GM12878 (cell line): ENCODE results near the gene NPHS2. TPM values are rescaled to one million over a fixed set of nuclear protein-coding genes. Genes with fewer than 3 reads are reported as not detected.

ENCODE experiments used
- ATAC-seq: fragments of 200-7000 bp; cut with Tn5 transposase; 3 replicates; pipeline ENCODE4 v1.9.1; 2020; ENCODE audit warnings: mild to moderate bottlenecking, moderate library complexity
- BruUV-seq: library from RNA; stranded (reverse); fragments of 400-500 nt; replicated peaks from 2 replicates; lab custom pipeline; 2021; lab: Mats Ljungman, UMichigan
- CTCF ChIA-PET: fragments of 300-600 bp; sonication (Branson Sonifier 250); formaldehyde crosslinking; extraction: SDS; loops from one replicate; lab custom pipeline; 2021; ENCODE audit warnings: inconsistent platforms; lab: Yijun Ruan, JAX
- POLR2A ChIA-PET: fragments of 350-600 bp; formaldehyde crosslinking; extraction: SDS; loops from one replicate; lab custom pipeline; 2021; ENCODE audit warnings: inconsistent platforms; lab: Charles Lee
- RAD21 ChIA-PET: fragments of 300-600 bp; sonication (Branson Sonifier 250); formaldehyde crosslinking; loops from one replicate; lab custom pipeline; 2023; ENCODE audit warnings: antibody characterized with exemption; ENCODE audit not compliant: unreplicated experiment; lab: Charles Lee
- SMC1A ChIA-PET: fragments of 300-600 bp; sonication (Branson Sonifier 250); formaldehyde crosslinking; loops from one replicate; lab custom pipeline; 2023; ENCODE audit not compliant: unreplicated experiment, uncharacterized antibody; lab: Charles Lee
- DNase-seq: peaks from one replicate; pipeline ENCODE4 v3.0.0-alpha.2; 2011; ENCODE audit warnings: low read depth, low spot score
- FAIRE-seq: peaks from 3 replicates; lab custom pipeline; 2011; peaks lifted over from hg19 to GRCh38; lab: Jason Lieb, UNC
- H2AFZ ChIP-seq: 2 replicates; pipeline ENCODE4 v1.6.0; 2011; ENCODE audit warnings: low read depth, low read length, control low read depth; ENCODE audit not compliant: control insufficient read depth
- H3K27ac ChIP-seq: 2 replicates; pipeline ENCODE4 v1.5.1; 2011; ENCODE audit warnings: control low read depth; ENCODE audit not compliant: control insufficient read depth, insufficient read depth
- H3K27me3 ChIP-seq, 2 experiments: replicated peaks in 1 of 2; 2 replicates each; pipeline versions ENCODE4 v1.6.0 to v1.6.1; 2011; ENCODE audit warnings: low read length in 1 of 2; ENCODE audit not compliant: control insufficient read depth in 2 of 2, insufficient read depth in 2 of 2
- H3K36me3 ChIP-seq, 2 experiments: 2 replicates each; pipeline ENCODE4 v1.5.1; 2011; ENCODE audit warnings: low read length in 1 of 2; ENCODE audit not compliant: control insufficient read depth in 2 of 2, insufficient read depth in 2 of 2
- H3K4me1 ChIP-seq: 2 replicates; pipeline ENCODE4 v1.6.1; 2011; ENCODE audit warnings: mild to moderate bottlenecking, low read length, moderate library complexity, mixed read lengths; ENCODE audit not compliant: control insufficient read depth, insufficient read depth
- H3K4me2 ChIP-seq: 2 replicates; pipeline ENCODE4 v1.6.0; 2011; ENCODE audit warnings: control low read depth; ENCODE audit not compliant: control insufficient read depth, insufficient read depth
- H3K4me3 ChIP-seq: fragments of 200-600 bp; sonication (generic); 2 replicates; pipeline ENCODE4 v1.5.1; 2016
- H3K79me2 ChIP-seq: 2 replicates; pipeline ENCODE4 v1.6.0; 2011; ENCODE audit warnings: low read length; ENCODE audit not compliant: control insufficient read depth, insufficient read depth
- H3K9ac ChIP-seq: 2 replicates; pipeline ENCODE4 v1.8.0; 2011; ENCODE audit warnings: low read length, control low read depth, mixed read lengths; ENCODE audit not compliant: control insufficient read depth, insufficient read depth
- H3K9me3 ChIP-seq: replicated peaks from 3 replicates; pipeline ENCODE4 v1.5.1; 2011; ENCODE audit warnings: mild to moderate bottlenecking, low read length; ENCODE audit not compliant: control insufficient read depth, insufficient read depth
- H4K20me1 ChIP-seq: 2 replicates; pipeline ENCODE4 v1.6.0; 2011; ENCODE audit not compliant: control insufficient read depth, insufficient read depth
- ATF2 ChIP-seq: IDR thresholded peaks from 2 replicates; pipeline ENCODE4 v1.6.1; 2012; ENCODE audit warnings: low read length, inconsistent platforms
- IKZF2 ChIP-seq, 2 experiments: fragments of 450-650 bp; IDR thresholded peaks; 2 replicates each; pipeline ENCODE4 v1.6.1; 2017; ENCODE audit warnings: mild to moderate bottlenecking in 2 of 2, moderate library complexity in 2 of 2
- KAT2A ChIP-seq: conservative IDR thresholded peaks from 2 replicates; pipeline ENCODE4 v1.6.1; 2011; ENCODE audit warnings: low read depth, low read length; ENCODE audit not compliant: control insufficient read depth
- MEF2A ChIP-seq: IDR thresholded peaks from 2 replicates; pipeline ENCODE4 v1.6.1; 2011; ENCODE audit warnings: low read depth, mild to moderate bottlenecking, low read length, moderate library complexity; ENCODE audit not compliant: insufficient read depth
- PBX3 ChIP-seq: IDR thresholded peaks from 2 replicates; pipeline ENCODE4 v1.6.1; 2011; ENCODE audit warnings: mild to moderate bottlenecking, low read depth, low read length, moderate library complexity; ENCODE audit not compliant: insufficient replicate concordance
- PML ChIP-seq: IDR thresholded peaks from 2 replicates; pipeline ENCODE4 v1.6.1; 2012; ENCODE audit warnings: low read length, inconsistent platforms
- USF2 ChIP-seq: IDR thresholded peaks from 2 replicates; pipeline ENCODE4 v1.6.1; 2011; ENCODE audit warnings: low read depth, low read length, improper control_type of control experiment, borderline replicate concordance
- YBX1 ChIP-seq: fragments of 450-650 bp; IDR thresholded peaks from 2 replicates; pipeline ENCODE4 v1.6.1; 2016; ENCODE audit warnings: antibody characterized with exemption
- ZNF24 ChIP-seq: fragments of 450-650 bp; IDR thresholded peaks from 2 replicates; pipeline ENCODE4 v1.6.1; 2017; ENCODE audit warnings: antibody characterized with exemption, mild to moderate bottlenecking
- WGBS: methylation state at CpG from one replicate; pipeline ENCODE4 v1.1.6; 2016; ENCODE audit warnings: low lambda C conversion rate; ENCODE audit not compliant: insufficient replicate concordance, insufficient coverage; ENCODE audit errors: missing lambda C conversion rate; 5-methylcytosine and 5-hydroxymethylcytosine counted together
- in situ Hi-C: fragments of 300-500 bp; cut with MboI; formaldehyde crosslinking; loops from 9 replicates; pipeline ENCODE4 v1.14.3; 2018; ENCODE audit warnings: mixed read lengths
- intact Hi-C: fragments of 100-400 bp; cut with micrococcal nuclease; formaldehyde crosslinking; loops from one replicate; pipeline ENCODE4 v1.14.2; 2022; ENCODE audit not compliant: unreplicated experiment
- polyA plus RNA-seq, 11 experiments: library from polyadenylated mRNA; depleted of rRNA in 4 of 11; unstranded in 6 of 11; stranded (reverse) in 5 of 11; fragments of >200 nt; fragmentation: Nextera tagmentation in 4 of 11; fragmentation: Illumina TruSeq in 1 of 11; extraction: Ambion mirVana in 4 of 11; extraction: Trizol in 1 of 11; gene quantifications; 1 replicate in 1 of 11; 2 replicates in 10 of 11; pipeline versions ENCODE4 v1.2.1 to v1.2.3, GENCODE V29; 2011 to 2016; ENCODE audit warnings: inconsistent platforms in 2 of 11, missing spikeins in 2 of 11, low read depth in 1 of 11
- total RNA-seq, 4 experiments: library from RNA; depleted of rRNA in 3 of 4; stranded (reverse); fragments of >200 nt in 3 of 4; fragmentation: Illumina TruSeq in 1 of 4; extraction: Trizol in 1 of 4; gene quantifications; 2 replicates each; pipeline versions ENCODE4 v1.2.1 to v1.2.3, GENCODE V29; 2013 to 2021

Gene NPHS2
- total and polyA plus RNA-seq, 10 of the 15 experiments (the other 5 are each of a cell fraction or from before 2014, with no cell fraction given), result not detected

GRCh38 chr1:179591592-179592580 lies 16.1 kb upstream of the NPHS2 start, which contains the start of gene TDRD5:
Gene TDRD5, plus strand, starts transcription at chr1:179591832. Its CDS starts 784 bp downstream, at chr1:179592616.
- no TSS peak for BruUV-seq
- H3K27ac ChIP-seq, result no peak within 1 kb of the TSS
- FAIRE-seq (no peak), ATAC-seq (no peak)
- H2AFZ ChIP-seq, result no peak within 1 kb of the TSS
- 53% methylated on average over 70 of the region's 75 CpGs for WGBS
- H3K4me1 ChIP-seq, result no peaks in the 10 kb centered on the region
- no peak within 1 kb of the TSS for H3K9ac ChIP-seq
- peaks cover 0 to 4% of the 10 kb centered on the region in 2 experiments; a peak in 2 of 4 replicates for H3K27me3 ChIP-seq
- no peak within 1 kb of the TSS for H3K4me3 ChIP-seq
- POLR2A ChIA-PET, result no interaction called here
- no peak for TF ChIP-seq PBX3
- no peak for TF ChIP-seq KAT2A
- no peak for TF ChIP-seq ZNF24
- TF ChIP-seq IKZF2 (IDR thresholded peaks at IDR 0.05), result no peak
- TF ChIP-seq MEF2A, result no peak
- no peak for TF ChIP-seq PML
- no peak for TF ChIP-seq YBX1
- TF ChIP-seq USF2, result no peak
- TF ChIP-seq ATF2, result no peak
- TF ChIP-seq, all 136 proteins: peak for 0
- no peak within 1 kb of the TSS for H3K4me2 ChIP-seq
- intact Hi-C loops, result no loop called here
- H3K36me3 ChIP-seq, result no peaks in the 10 kb centered on the region
- RAD21 ChIA-PET, result no interaction called here
- DNase-seq, result no peak
- in situ Hi-C loops, result no loop called here
- SMC1A ChIA-PET, result no interaction called here
- H3K9me3 ChIP-seq, result no peaks in the 10 kb centered on the region
- no peaks in the 10 kb centered on the region for H3K79me2 ChIP-seq
- no peaks in the 10 kb centered on the region for H4K20me1 ChIP-seq
- CTCF ChIA-PET, result no interaction called here
